A549 (cell line): ENCODE data around the gene NOS2.

ENCODE experiments used
- CEBPB ChIP-seq, 2 experiments: fragments of >200 bp in 1 of 2; sonication (Bioruptor Twin) in 1 of 2; formaldehyde crosslinking in 1 of 2; IDR thresholded peaks; 2 replicates each; pipeline ENCODE4 v1.6.1; 2012 to 2016
- ELK1 ChIP-seq: fragments of 150-350 bp; IDR thresholded peaks from 2 replicates; pipeline ENCODE4 v1.6.1; 2014; ENCODE audit warnings: low read depth, mild to moderate bottlenecking, low read length
- HOXA7 ChIP-seq: fragments of 250-450 bp; sonication (Bioruptor Pico); IDR thresholded peaks from 2 replicates; pipeline ENCODE4 v1.5.0; 2020; ENCODE audit warnings: mild to moderate bottlenecking, moderate library complexity
- KDM1A ChIP-seq: fragments of 200-600 bp; sonication (generic); IDR thresholded peaks from 2 replicates; pipeline ENCODE4 v1.6.1; 2016; ENCODE audit warnings: low read depth, mild to moderate bottlenecking
- MAFK ChIP-seq: fragments of 450-650 bp; IDR thresholded peaks from 2 replicates; pipeline ENCODE4 v1.6.1; 2014; ENCODE audit not compliant: partially characterized antibody
- MAX ChIP-seq: IDR thresholded peaks from 2 replicates; pipeline ENCODE4 v1.6.1; 2012
- POLR2A ChIP-seq: IDR thresholded peaks from 2 replicates; pipeline ENCODE4 v1.6.1; 2012; ENCODE audit warnings: mild to moderate bottlenecking, low read length
- RFX5 ChIP-seq: fragments of 450-650 bp; IDR thresholded peaks from 2 replicates; pipeline ENCODE4 v1.7.1; 2014; ENCODE audit warnings: antibody characterized with exemption, mild to moderate bottlenecking, moderate library complexity
- SMC3 ChIP-seq: fragments of >200 bp; sonication (Bioruptor Twin); formaldehyde crosslinking; IDR thresholded peaks from 3 replicates; pipeline ENCODE4 v1.6.1; 2018; ENCODE audit warnings: inconsistent platforms
- SREBF2 ChIP-seq: fragments of 450-650 bp; IDR thresholded peaks from 2 replicates; pipeline ENCODE4 v1.6.1; 2014; ENCODE audit warnings: mild to moderate bottlenecking, moderate library complexity
- TF ChIP-seq, protein P1 (sequence below): fragments of >200 bp; sonication (Bioruptor Twin); formaldehyde crosslinking; IDR thresholded peaks from 3 replicates; pipeline ENCODE4 v1.5.1; 2016

DNA sequence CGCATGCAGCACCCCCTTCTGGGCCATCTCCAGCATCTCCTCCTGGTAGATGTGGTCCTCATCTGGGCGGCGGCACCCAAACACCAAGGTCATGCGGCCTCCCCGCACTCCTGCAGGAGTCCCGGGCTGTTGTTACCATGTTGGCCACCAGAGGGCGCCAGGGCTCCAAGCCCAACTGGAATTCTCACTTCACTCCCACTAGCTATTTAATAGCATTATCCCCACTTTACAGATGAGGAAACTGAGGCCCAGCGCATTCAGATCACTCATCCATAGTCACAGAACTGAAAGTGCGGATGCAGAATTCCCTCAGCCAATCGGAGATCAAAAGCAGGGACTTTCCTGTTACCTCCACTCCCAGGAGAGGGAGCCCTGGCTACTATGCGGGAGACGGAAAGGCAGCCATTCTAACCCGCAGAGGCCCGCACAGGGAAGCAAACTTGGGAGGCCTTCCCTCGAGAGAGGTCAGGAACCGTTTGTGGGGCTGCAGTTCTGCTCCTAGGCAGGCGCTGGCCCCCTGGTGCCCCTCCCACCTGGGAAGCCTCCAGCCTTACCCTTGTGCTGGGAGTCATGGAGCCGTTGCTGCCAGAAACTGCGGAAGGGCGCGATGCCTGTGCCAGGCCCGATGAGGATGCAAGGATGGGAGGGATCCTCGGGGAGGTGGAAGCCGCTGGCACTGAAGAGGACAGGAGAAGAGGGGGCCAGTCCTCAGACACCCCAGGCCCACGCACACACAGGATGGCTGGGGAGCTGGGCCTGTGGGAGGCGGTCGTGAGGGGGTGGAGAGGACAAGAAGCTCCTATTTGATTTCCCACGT is 40.1 kb downstream of the NOS2 start:
- TF ChIP-seq, protein P1, sequence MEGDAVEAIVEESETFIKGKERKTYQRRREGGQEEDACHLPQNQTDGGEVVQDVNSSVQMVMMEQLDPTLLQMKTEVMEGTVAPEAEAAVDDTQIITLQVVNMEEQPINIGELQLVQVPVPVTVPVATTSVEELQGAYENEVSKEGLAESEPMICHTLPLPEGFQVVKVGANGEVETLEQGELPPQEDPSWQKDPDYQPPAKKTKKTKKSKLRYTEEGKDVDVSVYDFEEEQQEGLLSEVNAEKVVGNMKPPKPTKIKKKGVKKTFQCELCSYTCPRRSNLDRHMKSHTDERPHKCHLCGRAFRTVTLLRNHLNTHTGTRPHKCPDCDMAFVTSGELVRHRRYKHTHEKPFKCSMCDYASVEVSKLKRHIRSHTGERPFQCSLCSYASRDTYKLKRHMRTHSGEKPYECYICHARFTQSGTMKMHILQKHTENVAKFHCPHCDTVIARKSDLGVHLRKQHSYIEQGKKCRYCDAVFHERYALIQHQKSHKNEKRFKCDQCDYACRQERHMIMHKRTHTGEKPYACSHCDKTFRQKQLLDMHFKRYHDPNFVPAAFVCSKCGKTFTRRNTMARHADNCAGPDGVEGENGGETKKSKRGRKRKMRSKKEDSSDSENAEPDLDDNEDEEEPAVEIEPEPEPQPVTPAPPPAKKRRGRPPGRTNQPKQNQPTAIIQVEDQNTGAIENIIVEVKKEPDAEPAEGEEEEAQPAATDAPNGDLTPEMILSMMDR = peak; percentile 97
- peak; percentile 96 for TF ChIP-seq SMC3
- no peak for TF ChIP-seq ELK1
- TF ChIP-seq MAFK = no peak
- TF ChIP-seq SREBF2 = no peak
- no peak for TF ChIP-seq POLR2A
- TF ChIP-seq KDM1A = no peak
- TF ChIP-seq MAX = no peak
- no peak for TF ChIP-seq CEBPB (IDR thresholded peaks at IDR 0.05)
- no peak for TF ChIP-seq RFX5
- no peak for TF ChIP-seq HOXA7
